Mesothelial cell of epicardium (in vitro differentiated cells): ENCODE results near the gene CCDC87. TPM values are rescaled to one million over a fixed set of nuclear protein-coding genes. Genes with fewer than 3 reads are reported as not detected.

Experiments
- DNase-seq, 2 experiments: peaks; one replicate each; pipeline ENCODE4 v3.0.0; 2021; ENCODE audit warnings: low spot score in 2 of 2; ENCODE audit not compliant: unreplicated experiment in 2 of 2
- H3K27ac Mint-ChIP-seq: 2 replicates; pipeline ENCODE4 v1.8.0; 2021; ENCODE audit warnings: mixed read lengths
- H3K27me3 Mint-ChIP-seq: 2 replicates; pipeline ENCODE4 v1.8.0; 2021; ENCODE audit warnings: low read depth, mixed read lengths
- H3K36me3 Mint-ChIP-seq: 2 replicates; pipeline ENCODE4 v1.8.0; 2021; ENCODE audit warnings: mixed read lengths
- H3K4me1 Mint-ChIP-seq: 2 replicates; pipeline ENCODE4 v1.8.0; 2021; ENCODE audit warnings: mixed read lengths
- H3K4me3 Mint-ChIP-seq: 2 replicates; pipeline ENCODE4 v1.8.0; 2021; ENCODE audit warnings: mild to moderate bottlenecking, moderate library complexity, mixed read lengths
- H3K9me3 Mint-ChIP-seq: 2 replicates; pipeline ENCODE4 v1.8.0; 2021; ENCODE audit warnings: mixed read lengths
- total RNA-seq: library from RNA; stranded (reverse); gene quantifications from 3 replicates; pipeline ENCODE4 v1.2.1, GENCODE V29; 2021
- TF ChIP-seq, protein P1 (sequence below): fragments of 200-600 bp; sonication (generic); IDR thresholded peaks from one replicate; pipeline ENCODE4 v1.5.0; 2021; ENCODE audit warnings: antibody characterized with exemption; ENCODE audit not compliant: unreplicated experiment

CCDC87 gene
- total RNA-seq, 1 donor from 2014 or later = 0.25 TPM

GRCh38 chr11:66600219-66600618 lies 7.4 kb upstream of the CCDC87 start:
- DNase-seq = no peak
- no peaks in the 10 kb centered on the region for H3K9me3 Mint-ChIP-seq
- no peak overlapping the region for H3K4me3 Mint-ChIP-seq
- no peak overlapping the region for H3K27ac Mint-ChIP-seq
- H3K4me1 Mint-ChIP-seq = peaks cover 10% of the 10 kb centered on the region
- H3K27me3 Mint-ChIP-seq = no peaks in the 10 kb centered on the region
- TF ChIP-seq, protein P1, sequence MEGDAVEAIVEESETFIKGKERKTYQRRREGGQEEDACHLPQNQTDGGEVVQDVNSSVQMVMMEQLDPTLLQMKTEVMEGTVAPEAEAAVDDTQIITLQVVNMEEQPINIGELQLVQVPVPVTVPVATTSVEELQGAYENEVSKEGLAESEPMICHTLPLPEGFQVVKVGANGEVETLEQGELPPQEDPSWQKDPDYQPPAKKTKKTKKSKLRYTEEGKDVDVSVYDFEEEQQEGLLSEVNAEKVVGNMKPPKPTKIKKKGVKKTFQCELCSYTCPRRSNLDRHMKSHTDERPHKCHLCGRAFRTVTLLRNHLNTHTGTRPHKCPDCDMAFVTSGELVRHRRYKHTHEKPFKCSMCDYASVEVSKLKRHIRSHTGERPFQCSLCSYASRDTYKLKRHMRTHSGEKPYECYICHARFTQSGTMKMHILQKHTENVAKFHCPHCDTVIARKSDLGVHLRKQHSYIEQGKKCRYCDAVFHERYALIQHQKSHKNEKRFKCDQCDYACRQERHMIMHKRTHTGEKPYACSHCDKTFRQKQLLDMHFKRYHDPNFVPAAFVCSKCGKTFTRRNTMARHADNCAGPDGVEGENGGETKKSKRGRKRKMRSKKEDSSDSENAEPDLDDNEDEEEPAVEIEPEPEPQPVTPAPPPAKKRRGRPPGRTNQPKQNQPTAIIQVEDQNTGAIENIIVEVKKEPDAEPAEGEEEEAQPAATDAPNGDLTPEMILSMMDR = no peak
- H3K36me3 Mint-ChIP-seq = peaks cover 17% of the 10 kb centered on the region

DNA sequence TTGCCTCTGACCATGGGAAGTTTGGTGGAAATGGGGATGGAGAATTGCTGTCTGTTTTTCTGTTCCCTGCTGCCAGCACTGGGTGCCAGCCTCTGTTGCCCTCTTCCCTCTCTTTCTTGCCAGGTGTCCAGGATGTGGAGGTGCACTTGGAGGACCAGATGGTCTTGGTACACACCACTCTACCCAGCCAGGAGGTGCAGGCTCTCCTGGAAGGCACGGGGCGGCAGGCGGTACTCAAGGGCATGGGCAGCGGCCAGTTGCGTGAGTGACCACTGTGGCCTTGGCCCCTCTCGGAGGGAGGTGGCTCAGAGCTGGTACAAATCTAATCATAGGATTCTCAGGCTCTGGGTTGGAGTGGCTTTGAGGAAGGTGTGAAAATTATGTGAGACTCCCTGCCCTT lies 6.1 kb upstream of the CCDC87 start:
- H3K4me1 Mint-ChIP-seq = peaks cover 16% of the 10 kb centered on the region
- H3K27ac Mint-ChIP-seq = no peak overlapping the region
- no peaks in the 10 kb centered on the region for H3K9me3 Mint-ChIP-seq
- TF ChIP-seq, protein P1 = no peak
- no peak for DNase-seq
- peaks cover 8% of the 10 kb centered on the region for H3K36me3 Mint-ChIP-seq
- no peaks in the 10 kb centered on the region for H3K27me3 Mint-ChIP-seq
- H3K4me3 Mint-ChIP-seq = no peak overlapping the region

DNA sequence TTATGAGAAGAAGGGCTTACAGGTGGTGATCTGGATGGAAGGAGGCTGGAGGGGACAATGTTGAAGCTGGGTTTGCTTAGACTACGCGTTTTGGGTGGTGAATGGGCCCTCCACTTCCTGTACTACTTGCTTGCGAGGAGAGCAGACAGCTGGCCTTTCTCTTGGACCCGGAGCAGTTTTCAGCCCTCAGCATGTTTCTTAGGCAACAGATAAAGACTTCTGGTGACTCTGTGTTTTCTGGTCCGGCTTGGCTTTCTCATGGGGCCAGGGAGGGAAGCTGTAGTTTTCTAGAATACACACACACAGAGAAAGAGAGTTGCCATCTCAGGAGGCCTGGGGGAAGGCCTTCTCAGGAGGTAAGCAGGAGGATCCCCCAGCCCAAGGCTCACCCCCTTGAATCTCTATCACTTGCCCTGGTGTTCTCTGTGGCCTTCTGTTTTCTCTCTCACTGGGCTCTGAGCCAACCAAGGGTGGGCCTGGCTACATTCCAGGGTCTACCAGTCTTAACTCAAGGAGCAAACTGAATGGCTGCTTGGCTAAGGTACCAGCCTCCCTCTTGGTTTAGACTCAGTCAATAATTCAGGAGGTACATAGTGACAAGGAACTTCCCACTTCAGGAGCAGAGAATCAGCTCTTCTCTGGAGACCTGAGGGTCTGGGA lies 2.5 kb upstream of the CCDC87 start:
- Mint-ChIP-seq H3K4me1 (peaks cover 24% of the 10 kb centered on the region), H3K27me3 (no peaks in the 10 kb centered on the region), H3K9me3 (peaks cover 3% of the 10 kb centered on the region), H3K4me3 (peak overlapping the region; percentile 35), H3K27ac (peak overlapping the region; percentile 91), H3K36me3 (peaks cover under 1% of the 10 kb centered on the region)
- no peak for DNase-seq
- TF ChIP-seq, protein P1 = no peak

GRCh38 chr11:66593650-66594049 lies 787 bp upstream of the CCDC87 start:
- TF ChIP-seq, protein P1 = no peak

DNA sequence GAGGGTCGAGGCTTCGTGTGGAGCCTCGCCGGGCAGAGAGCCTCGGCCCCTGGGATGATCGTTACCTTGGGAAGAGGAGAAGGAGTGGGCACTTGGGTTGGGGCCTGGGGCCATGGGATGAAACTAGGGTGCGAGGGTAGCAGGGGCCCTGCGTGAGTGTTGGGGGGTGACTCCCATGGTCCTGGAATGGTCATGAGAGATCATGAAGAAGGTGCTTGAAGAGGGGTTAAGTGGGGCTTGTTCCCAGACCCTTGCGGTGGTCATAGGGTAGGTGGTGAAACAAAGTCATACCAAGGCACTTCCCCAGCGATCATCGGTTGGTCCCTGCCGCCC lies 406 bp upstream of the CCDC87 start:
- H3K4me1 Mint-ChIP-seq = peaks cover 24% of the 10 kb centered on the region
- no peaks in the 10 kb centered on the region for H3K27me3 Mint-ChIP-seq

More at GRCh38 chr11:66593650-66594049, 787 bp upstream of the CCDC87 start:
- peaks cover 7% of the 10 kb centered on the region for H3K9me3 Mint-ChIP-seq
- H3K36me3 Mint-ChIP-seq = no peaks in the 10 kb centered on the region
- H3K4me1 Mint-ChIP-seq = peaks cover 24% of the 10 kb centered on the region
- H3K4me3 Mint-ChIP-seq = peak overlapping the region; percentile 100
- DNase-seq = no peak
- H3K27me3 Mint-ChIP-seq = no peaks in the 10 kb centered on the region
- H3K27ac Mint-ChIP-seq = peak overlapping the region; percentile 100

More for the DNA sequence above, 406 bp upstream of the CCDC87 start:
- TF ChIP-seq, protein P1 = no peak
- peaks cover 7% of the 10 kb centered on the region for H3K9me3 Mint-ChIP-seq
- peak overlapping the region; percentile 100 for H3K27ac Mint-ChIP-seq
- peak overlapping the region; percentile 100 for H3K4me3 Mint-ChIP-seq
- no peaks in the 10 kb centered on the region for H3K36me3 Mint-ChIP-seq
- no peak for DNase-seq
